Common myeloid progenitor, CD34-positive (primary cell): Measurements from ENCODE around the gene TAF11L11.
"Not testable (repeated sequence)": the region's sequence is repeated elsewhere in the genome, so short reads cannot be mapped to it uniquely, and the experiment has no call there.

Experiments
- CTCF ChIA-PET: fragments of 350-600 bp; sonication (Branson Sonifier 250); formaldehyde crosslinking; loops from one replicate; lab custom pipeline; 2021; ENCODE audit warnings: antibody characterized with exemption; lab: Charles Lee
- POLR2A ChIA-PET: fragments of 350-600 bp; sonication (Branson Sonifier 250); formaldehyde crosslinking; loops from one replicate; lab custom pipeline; 2021; ENCODE audit warnings: antibody characterized with exemption; lab: Charles Lee
- DNase-seq, 3 donors: peaks; one replicate each; pipeline versions ENCODE4 v3.0.0 to v3.0.0-alpha.2; 2013
- H3K27ac ChIP-seq, 2 experiments: 1 replicate in 1 of 2; 2 replicates in 1 of 2; pipeline ENCODE4 v1.7.0; 2013; ENCODE audit warnings: inconsistent platforms in 2 of 2, low read length in 2 of 2, mild to moderate bottlenecking in 2 of 2, low read depth in 1 of 2, moderate library complexity in 1 of 2; ENCODE audit not compliant: severe bottlenecking in 2 of 2, insufficient read depth in 1 of 2, poor library complexity in 1 of 2
- H3K27me3 ChIP-seq, 5 experiments: replicated peaks in 2 of 5; 1 replicate in 3 of 5; 2 replicates in 2 of 5; pipeline versions ENCODE4 v1.6.1 to v1.7.0; 2013; ENCODE audit warnings: low read length in 4 of 5, mild to moderate bottlenecking in 2 of 5, moderate library complexity in 2 of 5, inconsistent platforms in 1 of 5; ENCODE audit not compliant: insufficient read depth in 5 of 5, control insufficient read depth in 4 of 5
- H3K36me3 ChIP-seq, 4 experiments: 1 replicate in 2 of 4; 2 replicates in 2 of 4; pipeline versions ENCODE4 v1.6.1 to v1.7.0; 2013; ENCODE audit warnings: low read length in 3 of 4, control low read depth in 1 of 4, mild to moderate bottlenecking in 1 of 4; ENCODE audit not compliant: control insufficient read depth in 4 of 4, insufficient read depth in 4 of 4
- H3K4me1 ChIP-seq, 4 experiments: 1 replicate in 3 of 4; 2 replicates in 1 of 4; pipeline versions ENCODE4 v1.6.1 to v1.7.1; 2013; ENCODE audit warnings: low read length in 3 of 4, mild to moderate bottlenecking in 3 of 4, control low read depth in 1 of 4, inconsistent platforms in 1 of 4, moderate library complexity in 1 of 4; ENCODE audit not compliant: control insufficient read depth in 4 of 4, insufficient read depth in 4 of 4; ENCODE audit errors: control extremely low read depth in 1 of 4
- H3K4me3 ChIP-seq, 7 experiments: 1 replicate in 4 of 7; 2 replicates in 3 of 7; pipeline versions ENCODE4 v1.5.1 to v1.7.0; 2013; ENCODE audit warnings: mild to moderate bottlenecking in 7 of 7, low read length in 6 of 7, moderate library complexity in 6 of 7, inconsistent platforms in 2 of 7, low read depth in 2 of 7, control low read depth in 1 of 7; ENCODE audit not compliant: insufficient read depth in 4 of 7, control insufficient read depth in 1 of 7; ENCODE audit errors: extremely low read depth in 1 of 7
- H3K9me3 ChIP-seq, 5 experiments: 1 replicate in 4 of 5; 2 replicates in 1 of 5; pipeline versions ENCODE4 v1.6.1 to v1.7.1; 2013; ENCODE audit warnings: low read length in 4 of 5, mild to moderate bottlenecking in 2 of 5, inconsistent platforms in 1 of 5, low read depth in 1 of 5, moderate library complexity in 1 of 5; ENCODE audit not compliant: control insufficient read depth in 4 of 5, insufficient read depth in 2 of 5; ENCODE audit errors: control extremely low read depth in 1 of 5
- WGBS: methylation state at CpG from one replicate; pipeline ENCODE4 v1.1.5; 2013; ENCODE audit not compliant: insufficient coverage; 5-methylcytosine and 5-hydroxymethylcytosine counted together

The TAF11L11 gene

GRCh38 chr5:17649232-17649631 lies 45.2 kb downstream of the TAF11L11 start:
- 98% methylated on average over 8 of the region's 10 CpGs for WGBS
- H3K4me3 ChIP-seq, H3K36me3 ChIP-seq, H3K9me3 ChIP-seq, POLR2A ChIA-PET, DNase-seq, H3K27ac ChIP-seq, H3K4me1 ChIP-seq, H3K27me3 ChIP-seq, CTCF ChIA-PET: not testable (repeated sequence)

GRCh38 chr5:17655201-17655759 lies 51.3 kb downstream of the TAF11L11 start:
- POLR2A ChIA-PET, H3K27me3 ChIP-seq, DNase-seq, H3K9me3 ChIP-seq, H3K4me3 ChIP-seq, H3K27ac ChIP-seq, H3K36me3 ChIP-seq, CTCF ChIA-PET, H3K4me1 ChIP-seq: not testable (repeated sequence)
- WGBS = 98% methylated on average over 17 of the region's 32 CpGs
